ENCODE measurements around the gene LITAF.
"Not testable (repeated sequence)": the region's sequence is repeated elsewhere in the genome, so short reads cannot be mapped to it uniquely, and the experiment has no call there.

The LITAF gene

GRCh38 chr16:11561454-11561805, 25.3 kb downstream of the LITAF start:
- Histone ChIP-seq H3K9ac (ENCODE audit: low read depth, low read length, poor library complexity, severe bottlenecking) (no peak overlapping the region), H3K4me2 (ENCODE audit: low read depth, low read length, poor library complexity, severe bottlenecking) (no peak overlapping the region), H3K4me3 (ENCODE audit: low read length, poor library complexity, severe bottlenecking) (no peak overlapping the region), H3K27me3 (ENCODE audit: insufficient read depth, low read length, poor library complexity, severe bottlenecking) (no peaks in the 10 kb centered on the region), H3K4me1 (ENCODE audit: insufficient read depth, low read length, poor library complexity, severe bottlenecking) (no peaks in the 10 kb centered on the region), H3F3A (ENCODE audit: low read depth) (no peaks in the 10 kb centered on the region), H4K20me1 (ENCODE audit: insufficient read depth, low read length, poor library complexity, severe bottlenecking) (no peaks in the 10 kb centered on the region), H2AFZ (ENCODE audit: low read length) (no peak overlapping the region), H3K9me2 (replicated peaks; ENCODE audit: low read depth, low read length) (no peaks in the 10 kb centered on the region), H3K79me2 (ENCODE audit: insufficient read depth, low read length) (peaks cover 3% of the 10 kb centered on the region; the same call in 1 of the 2 replicates), H3K9me3 (ENCODE audit: insufficient read depth, low read depth, low read length) (no peaks in the 10 kb centered on the region), H3K36me3 (ENCODE audit: insufficient read depth, low read length) (no peaks in the 10 kb centered on the region)
- no peak for TF ChIP-seq EZH2phosphoT487 (IDR thresholded peaks at IDR 0.05; ENCODE audit: borderline replicate concordance)
- TF ChIP-seq, protein P1, sequence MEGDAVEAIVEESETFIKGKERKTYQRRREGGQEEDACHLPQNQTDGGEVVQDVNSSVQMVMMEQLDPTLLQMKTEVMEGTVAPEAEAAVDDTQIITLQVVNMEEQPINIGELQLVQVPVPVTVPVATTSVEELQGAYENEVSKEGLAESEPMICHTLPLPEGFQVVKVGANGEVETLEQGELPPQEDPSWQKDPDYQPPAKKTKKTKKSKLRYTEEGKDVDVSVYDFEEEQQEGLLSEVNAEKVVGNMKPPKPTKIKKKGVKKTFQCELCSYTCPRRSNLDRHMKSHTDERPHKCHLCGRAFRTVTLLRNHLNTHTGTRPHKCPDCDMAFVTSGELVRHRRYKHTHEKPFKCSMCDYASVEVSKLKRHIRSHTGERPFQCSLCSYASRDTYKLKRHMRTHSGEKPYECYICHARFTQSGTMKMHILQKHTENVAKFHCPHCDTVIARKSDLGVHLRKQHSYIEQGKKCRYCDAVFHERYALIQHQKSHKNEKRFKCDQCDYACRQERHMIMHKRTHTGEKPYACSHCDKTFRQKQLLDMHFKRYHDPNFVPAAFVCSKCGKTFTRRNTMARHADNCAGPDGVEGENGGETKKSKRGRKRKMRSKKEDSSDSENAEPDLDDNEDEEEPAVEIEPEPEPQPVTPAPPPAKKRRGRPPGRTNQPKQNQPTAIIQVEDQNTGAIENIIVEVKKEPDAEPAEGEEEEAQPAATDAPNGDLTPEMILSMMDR (conservative IDR thresholded peaks at IDR 0.05; ENCODE audit: low read length): no peak

- no peak for TF ChIP-seq EZH2phosphoT487 (IDR thresholded peaks at IDR 0.05; ENCODE audit: borderline replicate concordance)
- TF ChIP-seq, protein P1 (conservative IDR thresholded peaks at IDR 0.05; ENCODE audit: low read length): no peak
- Histone ChIP-seq H3K4me2 (ENCODE audit: low read depth, low read length, poor library complexity, severe bottlenecking) (no peak overlapping the region), H3K4me1 (ENCODE audit: insufficient read depth, low read length, poor library complexity, severe bottlenecking) (no peaks in the 10 kb centered on the region), H3K9me3 (ENCODE audit: insufficient read depth, low read depth, low read length) (no peaks in the 10 kb centered on the region), H3K9ac (ENCODE audit: low read depth, low read length, poor library complexity, severe bottlenecking) (no peak overlapping the region), H3K79me2 (ENCODE audit: insufficient read depth, low read length) (peaks cover 1% of the 10 kb centered on the region; the same call in 1 of the 2 replicates), H3K27me3 (ENCODE audit: insufficient read depth, low read length, poor library complexity, severe bottlenecking) (no peaks in the 10 kb centered on the region), H4K20me1 (ENCODE audit: insufficient read depth, low read length, poor library complexity, severe bottlenecking) (no peaks in the 10 kb centered on the region), H3K36me3 (ENCODE audit: insufficient read depth, low read length) (peaks cover 5% of the 10 kb centered on the region; the same call in 1 of the 2 replicates), H2AFZ (ENCODE audit: low read length) (no peak overlapping the region), H3F3A (ENCODE audit: low read depth) (no peaks in the 10 kb centered on the region), H3K4me3 (ENCODE audit: low read length, poor library complexity, severe bottlenecking) (no peak overlapping the region), H3K9me2 (replicated peaks; ENCODE audit: low read depth, low read length) (no peaks in the 10 kb centered on the region)
Observed at GRCh38 chr16:11560701-11561453, 25.8 kb downstream of the LITAF start.

DNA sequence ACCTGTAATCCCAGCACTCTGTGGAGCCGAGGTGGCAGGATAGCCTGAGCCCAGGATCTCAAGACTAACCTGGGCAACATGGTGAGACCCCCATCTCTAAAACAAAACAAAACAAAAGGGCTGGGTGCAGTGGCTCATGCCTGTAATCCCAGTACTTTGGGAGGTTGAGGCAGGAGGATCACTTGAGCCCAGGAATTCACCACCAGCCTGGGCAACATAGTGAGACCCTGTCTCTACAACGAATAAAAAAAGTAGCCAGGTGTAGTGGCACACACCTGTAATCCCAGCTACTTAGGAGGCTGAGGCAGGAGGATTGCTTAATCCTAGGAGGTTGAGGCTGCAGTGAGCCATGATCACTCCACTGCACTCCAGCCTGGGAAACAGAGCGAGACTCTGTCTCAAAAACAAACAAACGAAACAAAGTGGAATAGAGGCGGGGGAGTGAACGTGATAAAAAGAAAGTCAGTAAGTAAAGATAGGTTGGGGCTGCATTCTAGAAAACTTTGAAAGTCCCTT, 28.4 kb downstream of the LITAF start:
- not testable (repeated sequence) for H3K4me2 ChIP-seq (ENCODE audit: low read depth, low read length, poor library complexity, severe bottlenecking); H3K79me2 ChIP-seq (ENCODE audit: insufficient read depth, low read length); H3K9me3 ChIP-seq (ENCODE audit: insufficient read depth, low read depth, low read length); H3K27me3 ChIP-seq (ENCODE audit: insufficient read depth, low read length, poor library complexity, severe bottlenecking); H3K9ac ChIP-seq (ENCODE audit: low read depth, low read length, poor library complexity, severe bottlenecking); H3K36me3 ChIP-seq (ENCODE audit: insufficient read depth, low read length); H3K9me2 ChIP-seq (replicated peaks; ENCODE audit: low read depth, low read length); H3K4me1 ChIP-seq (ENCODE audit: insufficient read depth, low read length, poor library complexity, severe bottlenecking); H4K20me1 ChIP-seq (ENCODE audit: insufficient read depth, low read length, poor library complexity, severe bottlenecking); H3K4me3 ChIP-seq (ENCODE audit: low read length, poor library complexity, severe bottlenecking); H2AFZ ChIP-seq (ENCODE audit: low read length); H3F3A ChIP-seq (ENCODE audit: low read depth)

DNA sequence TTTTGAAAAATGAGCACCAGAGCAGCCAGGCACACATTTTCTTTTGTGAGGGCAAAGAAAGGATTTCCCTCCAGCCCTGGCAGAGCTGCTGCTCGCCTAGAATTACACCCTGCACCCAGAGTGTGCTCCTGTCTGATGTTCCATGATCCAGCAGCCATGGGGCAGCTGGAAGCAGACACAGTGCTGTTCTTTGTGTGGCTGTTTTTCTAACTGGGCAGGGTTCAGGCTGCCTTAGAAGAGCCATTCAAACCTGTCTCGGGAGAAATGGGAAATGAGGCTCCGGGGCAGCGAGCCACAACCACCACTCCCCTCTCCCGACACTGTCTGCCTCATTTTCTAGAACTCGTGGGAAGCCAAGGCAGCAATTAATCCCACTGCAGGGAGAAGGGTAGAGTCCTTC, 28.9 kb downstream of the LITAF start:
- Histone ChIP-seq H3K79me2 (ENCODE audit: insufficient read depth, low read length) (no peaks in the 10 kb centered on the region), H2AFZ (ENCODE audit: low read length) (no peak overlapping the region), H3K4me1 (ENCODE audit: insufficient read depth, low read length, poor library complexity, severe bottlenecking) (no peaks in the 10 kb centered on the region), H4K20me1 (ENCODE audit: insufficient read depth, low read length, poor library complexity, severe bottlenecking) (no peaks in the 10 kb centered on the region), H3K9ac (ENCODE audit: low read depth, low read length, poor library complexity, severe bottlenecking) (no peak overlapping the region), H3K4me3 (ENCODE audit: low read length, poor library complexity, severe bottlenecking) (no peak overlapping the region), H3K4me2 (ENCODE audit: low read depth, low read length, poor library complexity, severe bottlenecking) (no peak overlapping the region), H3K9me2 (replicated peaks; ENCODE audit: low read depth, low read length) (no peaks in the 10 kb centered on the region), H3K9me3 (ENCODE audit: insufficient read depth, low read depth, low read length) (no peaks in the 10 kb centered on the region), H3K36me3 (ENCODE audit: insufficient read depth, low read length) (peaks cover 6% of the 10 kb centered on the region; the same call in 1 of the 2 replicates), H3F3A (ENCODE audit: low read depth) (no peaks in the 10 kb centered on the region), H3K27me3 (ENCODE audit: insufficient read depth, low read length, poor library complexity, severe bottlenecking) (no peaks in the 10 kb centered on the region)
- TF ChIP-seq, protein P1 (conservative IDR thresholded peaks at IDR 0.05; ENCODE audit: low read length): no peak
- no peak for TF ChIP-seq EZH2phosphoT487 (IDR thresholded peaks at IDR 0.05; ENCODE audit: borderline replicate concordance)

Data from Loucy (cell line).